GM06990 (cell line): ENCODE results near the gene SNAI1.

Source experiments
- DNase-seq: peaks from one replicate; pipeline ENCODE4 v3.0.0-alpha.2; 2011; ENCODE audit not compliant: insufficient read length; ENCODE audit errors: extremely low read depth
- H3K27me3 ChIP-seq: replicated peaks from 2 replicates; pipeline ENCODE4 v1.6.0; 2011; ENCODE audit warnings: low read length; ENCODE audit not compliant: control insufficient read depth, insufficient read depth
- H3K36me3 ChIP-seq: 2 replicates; pipeline ENCODE4 v1.5.1; 2011; ENCODE audit warnings: low read length; ENCODE audit not compliant: control insufficient read depth, insufficient read depth
- H3K4me3 ChIP-seq: replicated peaks from 2 replicates; pipeline ENCODE4 v1.5.1; 2011; ENCODE audit warnings: low read depth, mild to moderate bottlenecking, control low read depth, low read length
- TF ChIP-seq, protein P1 (sequence below): IDR thresholded peaks from 2 replicates; pipeline ENCODE4 v1.5.1; 2011; ENCODE audit warnings: low read length, control low read depth, mild to moderate bottlenecking, inconsistent platforms; ENCODE audit not compliant: insufficient read depth, poor library complexity, severe bottlenecking

Gene SNAI1

DNA sequence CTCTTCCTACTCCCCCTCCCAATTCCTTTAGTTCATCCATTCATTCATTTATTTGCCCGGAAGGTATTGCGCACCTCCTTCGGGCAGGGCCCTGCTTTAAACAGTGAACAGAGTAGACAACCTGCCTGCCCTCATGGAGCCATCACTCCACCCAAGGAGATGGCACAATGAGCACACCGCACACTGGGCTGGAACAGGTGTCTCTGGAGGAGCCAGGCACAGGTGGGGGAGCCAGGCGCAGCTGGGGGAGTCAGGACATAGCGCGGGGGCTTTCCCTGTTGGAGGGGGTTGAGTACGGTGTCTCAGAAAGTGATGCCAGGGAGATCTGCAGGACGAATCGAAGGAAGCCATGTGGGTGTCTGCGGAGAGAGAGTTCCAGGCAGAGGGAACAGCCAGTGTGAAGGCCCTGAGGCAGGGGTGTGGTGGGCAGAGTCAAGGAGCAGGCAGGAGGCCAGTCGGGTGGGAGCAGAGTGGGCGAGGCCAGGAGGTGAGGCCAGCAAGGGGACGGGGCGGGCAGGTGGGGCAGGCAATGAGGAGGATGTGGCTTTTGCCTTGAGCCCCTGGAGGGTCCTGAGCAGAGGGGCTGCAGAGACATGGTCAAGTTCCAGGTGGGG, 46.4 kb downstream of the SNAI1 start:
- TF ChIP-seq, protein P1, sequence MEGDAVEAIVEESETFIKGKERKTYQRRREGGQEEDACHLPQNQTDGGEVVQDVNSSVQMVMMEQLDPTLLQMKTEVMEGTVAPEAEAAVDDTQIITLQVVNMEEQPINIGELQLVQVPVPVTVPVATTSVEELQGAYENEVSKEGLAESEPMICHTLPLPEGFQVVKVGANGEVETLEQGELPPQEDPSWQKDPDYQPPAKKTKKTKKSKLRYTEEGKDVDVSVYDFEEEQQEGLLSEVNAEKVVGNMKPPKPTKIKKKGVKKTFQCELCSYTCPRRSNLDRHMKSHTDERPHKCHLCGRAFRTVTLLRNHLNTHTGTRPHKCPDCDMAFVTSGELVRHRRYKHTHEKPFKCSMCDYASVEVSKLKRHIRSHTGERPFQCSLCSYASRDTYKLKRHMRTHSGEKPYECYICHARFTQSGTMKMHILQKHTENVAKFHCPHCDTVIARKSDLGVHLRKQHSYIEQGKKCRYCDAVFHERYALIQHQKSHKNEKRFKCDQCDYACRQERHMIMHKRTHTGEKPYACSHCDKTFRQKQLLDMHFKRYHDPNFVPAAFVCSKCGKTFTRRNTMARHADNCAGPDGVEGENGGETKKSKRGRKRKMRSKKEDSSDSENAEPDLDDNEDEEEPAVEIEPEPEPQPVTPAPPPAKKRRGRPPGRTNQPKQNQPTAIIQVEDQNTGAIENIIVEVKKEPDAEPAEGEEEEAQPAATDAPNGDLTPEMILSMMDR = no peak
- no peak for DNase-seq
- Histone ChIP-seq H3K27me3 (no peaks in the 10 kb centered on the region), H3K4me3 (no peak overlapping the region), H3K36me3 (no peaks in the 10 kb centered on the region)

DNA sequence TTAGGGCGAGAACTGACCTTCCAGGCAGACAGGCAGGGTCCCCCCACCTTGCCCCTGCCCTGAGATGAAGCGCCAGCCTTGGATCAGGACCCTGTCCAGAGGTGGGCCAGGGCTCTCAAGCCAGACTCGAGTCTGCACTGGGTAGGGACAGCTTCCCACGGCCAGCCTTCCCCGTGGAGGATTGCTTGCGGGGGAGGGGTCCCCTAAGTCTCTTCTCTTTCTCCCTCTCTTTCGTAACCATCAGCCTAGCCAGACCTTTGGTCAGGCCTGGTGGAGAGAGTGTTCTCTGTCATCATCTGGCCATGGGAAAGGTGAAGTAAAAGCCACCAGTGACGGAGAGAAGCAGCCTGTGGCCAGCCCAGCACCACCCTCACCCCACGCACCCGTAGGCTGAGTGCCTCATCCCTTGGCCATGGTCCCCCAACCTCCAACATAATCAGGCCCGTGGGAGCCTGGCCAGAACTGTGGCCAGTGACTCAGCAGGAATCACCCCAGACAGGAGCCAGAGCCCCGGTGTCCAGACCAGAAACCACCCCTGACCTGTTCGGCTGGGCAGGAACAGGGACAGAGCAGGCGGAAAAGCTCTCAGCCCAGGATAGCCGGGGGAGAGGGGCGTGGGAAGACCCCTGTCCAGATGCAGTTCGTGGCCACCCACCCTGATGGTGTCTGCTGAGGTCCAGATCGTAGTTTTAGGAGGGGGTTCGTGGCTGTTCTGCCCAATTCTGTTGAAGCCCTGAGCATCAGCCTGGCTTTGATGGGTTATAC, 47.1 kb downstream of the SNAI1 start:
- Histone ChIP-seq H3K4me3 (no peak overlapping the region), H3K27me3 (no peaks in the 10 kb centered on the region), H3K36me3 (no peaks in the 10 kb centered on the region)
- TF ChIP-seq, protein P1 = no peak
- DNase-seq = no peak

GRCh38 chr20:50032955-50033666, 50.3 kb downstream of the SNAI1 start:
- DNase-seq = no peak
- H3K36me3 ChIP-seq = no peaks in the 10 kb centered on the region
- no peaks in the 10 kb centered on the region for H3K27me3 ChIP-seq
- TF ChIP-seq, protein P1 = no peak
- H3K4me3 ChIP-seq = no peak overlapping the region

DNA sequence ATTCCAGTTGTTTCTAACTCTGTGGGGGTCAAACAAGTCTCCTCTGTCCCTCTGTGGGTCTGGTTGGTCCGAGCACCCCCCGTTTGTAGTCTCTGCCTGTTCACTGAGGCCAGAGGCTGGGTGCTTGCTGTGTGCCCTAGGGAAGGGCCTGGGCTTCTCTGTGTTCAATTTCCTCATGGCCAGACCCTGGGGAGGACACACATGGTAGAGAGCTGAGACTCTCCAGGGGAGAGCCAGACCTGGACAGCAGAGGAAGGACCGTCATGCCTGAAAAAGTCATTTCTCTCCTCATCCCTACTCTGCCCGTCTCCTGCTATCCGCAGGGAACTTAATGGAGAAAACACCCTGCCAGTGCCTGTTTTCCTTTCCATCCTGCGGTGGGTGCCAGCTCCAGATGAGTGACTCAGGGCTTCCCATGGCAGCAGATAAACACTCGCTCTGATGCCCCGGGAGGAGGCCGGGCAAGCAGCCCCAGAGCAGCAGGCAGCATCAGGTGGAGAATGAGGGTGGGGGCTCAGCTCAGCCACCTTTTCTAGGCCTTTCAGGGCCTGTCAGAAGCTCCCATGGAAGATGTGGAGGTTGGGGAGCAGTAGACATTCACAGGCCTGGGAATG, 51.9 kb downstream of the SNAI1 start:
- no peaks in the 10 kb centered on the region for H3K27me3 ChIP-seq
- TF ChIP-seq, protein P1 = no peak
- DNase-seq = no peak
- no peak overlapping the region for H3K4me3 ChIP-seq
- no peaks in the 10 kb centered on the region for H3K36me3 ChIP-seq

GRCh38 chr20:50036703-50037102, 53.9 kb downstream of the SNAI1 start:
- H3K27me3 ChIP-seq = no peaks in the 10 kb centered on the region
- H3K36me3 ChIP-seq = no peaks in the 10 kb centered on the region
- no peak for DNase-seq
- TF ChIP-seq, protein P1 = no peak
- H3K4me3 ChIP-seq = no peak overlapping the region
